GM19468 (cell line): ENCODE data around the gene SDR9C7.
"Not testable (repeated sequence)": the region's sequence is repeated elsewhere in the genome, so short reads cannot be mapped to it uniquely, and the experiment has no call there.

Source experiments
- ATAC-seq: cut with Tn5 transposase; IDR thresholded peaks from one replicate; pipeline ENCODE4 v1.9.1; 2021; ENCODE audit warnings: mild to moderate bottlenecking, moderate library complexity, moderate number of reproducible peaks; ENCODE audit not compliant: unreplicated experiment; ENCODE audit errors: extremely low read depth

SDR9C7 gene

GRCh38 chr12:56954057-56954957 is 20.1 kb upstream of the SDR9C7 start:
- no peak for ATAC-seq

- no peak for ATAC-seq
Observed at GRCh38 chr12:56953314-56953713, 19.1 kb upstream of the SDR9C7 start.

GRCh38 chr12:56951582-56952339 is 17.6 kb upstream of the SDR9C7 start:
- no peak for ATAC-seq

- no peak for ATAC-seq
Observed at GRCh38 chr12:56948881-56949280, 14.7 kb upstream of the SDR9C7 start.

- ATAC-seq, result no peak
Observed at GRCh38 chr12:56948457-56948777, 14.2 kb upstream of the SDR9C7 start.

GRCh38 chr12:56947633-56948456 is 13.6 kb upstream of the SDR9C7 start:
- no peak for ATAC-seq

GRCh38 chr12:56943878-56944277 is 9.7 kb upstream of the SDR9C7 start:
- no peak for ATAC-seq

GRCh38 chr12:56943374-56943773 is 9.2 kb upstream of the SDR9C7 start:
- ATAC-seq, result not testable (repeated sequence)

GRCh38 chr12:56941299-56942017 is 7.2 kb upstream of the SDR9C7 start:
- no peak for ATAC-seq

GRCh38 chr12:56940942-56941298 is 6.7 kb upstream of the SDR9C7 start:
- not testable (repeated sequence) for ATAC-seq

GRCh38 chr12:56935752-56936151 is 1.5 kb upstream of the SDR9C7 start:
- ATAC-seq, result no peak

GRCh38 chr12:56935157-56935556 is 949 bp upstream of the SDR9C7 start:
- ATAC-seq, result no peak

GRCh38 chr12:56932867-56933266 is 1.3 kb downstream of the SDR9C7 start:
- no peak for ATAC-seq

- no peak for ATAC-seq
Observed at GRCh38 chr12:56932146-56932545, 2.1 kb downstream of the SDR9C7 start.

- ATAC-seq, result no peak
Observed at GRCh38 chr12:56931474-56931978, 2.7 kb downstream of the SDR9C7 start.

GRCh38 chr12:56930241-56930640 is 4.0 kb downstream of the SDR9C7 start:
- no peak for ATAC-seq

- no peak for ATAC-seq
Observed at GRCh38 chr12:56929780-56930179, 4.4 kb downstream of the SDR9C7 start.

GRCh38 chr12:56928262-56928661 is 5.9 kb downstream of the SDR9C7 start:
- no peak for ATAC-seq

GRCh38 chr12:56927281-56927680 is 6.9 kb downstream of the SDR9C7 start:
- ATAC-seq, result no peak

- no peak for ATAC-seq
Observed at GRCh38 chr12:56922031-56922430, 12.2 kb downstream of the SDR9C7 start.
